Upper lobe of left lung (tissue), 4 donors: ENCODE data around the gene TSPAN16.

Source experiments
- EP300 ChIP-seq, 4 donors: sonication (generic); formaldehyde crosslinking; IDR thresholded peaks; one replicate each; pipeline ENCODE4 v1.5.1; 2017; ENCODE audit warnings: antibody characterized with exemption in 4 of 4, control low read depth in 2 of 4
- POLR2AphosphoS5 ChIP-seq, 2 donors: sonication (generic); formaldehyde crosslinking; IDR thresholded peaks; one replicate each; pipeline ENCODE4 v1.5.1; 2017; ENCODE audit warnings: antibody characterized with exemption in 2 of 2
- TF ChIP-seq, protein P1 (sequence below), 6 experiments: fragments of 450-650 bp in 4 of 6; fragments of 200-600 bp in 2 of 6; sonication (generic) in 2 of 6; IDR thresholded peaks; one replicate each; pipeline ENCODE4 v1.5.1; 2016 to 2019; ENCODE audit warnings: antibody characterized with exemption in 6 of 6

DNA sequence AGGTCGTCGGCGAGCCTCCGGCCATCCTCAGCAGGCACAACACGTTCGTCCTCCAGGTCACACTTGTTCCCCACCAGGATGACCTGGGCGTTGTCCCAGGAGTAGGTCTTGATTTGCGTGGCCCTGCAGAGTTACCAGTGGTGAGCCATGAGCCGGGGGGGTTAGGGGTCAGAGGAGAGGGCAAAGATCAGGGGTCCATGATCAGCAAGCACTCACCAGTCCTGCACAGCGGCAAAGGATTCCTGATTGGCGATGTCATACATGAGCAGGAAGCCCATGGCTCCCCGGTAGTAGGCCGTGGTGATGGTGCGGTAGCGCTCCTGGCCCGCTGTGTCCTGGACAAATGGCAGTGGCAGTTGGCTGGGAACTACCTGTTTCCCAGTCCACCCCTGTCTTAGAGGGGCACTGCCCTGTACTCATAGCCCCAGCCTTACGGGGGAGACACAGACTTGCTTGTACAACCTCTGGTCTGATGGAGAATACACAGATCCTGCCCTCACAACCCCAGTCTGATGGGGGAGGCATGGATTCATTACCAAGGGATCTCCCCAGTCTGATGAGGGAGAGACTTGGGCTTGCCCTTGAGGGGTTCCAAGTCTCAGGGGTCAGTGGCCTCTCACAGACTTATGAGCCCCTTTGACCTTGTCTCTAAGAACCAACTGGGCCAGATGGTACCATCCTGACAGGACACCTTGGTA, 39.6 kb downstream of the TSPAN16 start:
- TF ChIP-seq, protein P1, sequence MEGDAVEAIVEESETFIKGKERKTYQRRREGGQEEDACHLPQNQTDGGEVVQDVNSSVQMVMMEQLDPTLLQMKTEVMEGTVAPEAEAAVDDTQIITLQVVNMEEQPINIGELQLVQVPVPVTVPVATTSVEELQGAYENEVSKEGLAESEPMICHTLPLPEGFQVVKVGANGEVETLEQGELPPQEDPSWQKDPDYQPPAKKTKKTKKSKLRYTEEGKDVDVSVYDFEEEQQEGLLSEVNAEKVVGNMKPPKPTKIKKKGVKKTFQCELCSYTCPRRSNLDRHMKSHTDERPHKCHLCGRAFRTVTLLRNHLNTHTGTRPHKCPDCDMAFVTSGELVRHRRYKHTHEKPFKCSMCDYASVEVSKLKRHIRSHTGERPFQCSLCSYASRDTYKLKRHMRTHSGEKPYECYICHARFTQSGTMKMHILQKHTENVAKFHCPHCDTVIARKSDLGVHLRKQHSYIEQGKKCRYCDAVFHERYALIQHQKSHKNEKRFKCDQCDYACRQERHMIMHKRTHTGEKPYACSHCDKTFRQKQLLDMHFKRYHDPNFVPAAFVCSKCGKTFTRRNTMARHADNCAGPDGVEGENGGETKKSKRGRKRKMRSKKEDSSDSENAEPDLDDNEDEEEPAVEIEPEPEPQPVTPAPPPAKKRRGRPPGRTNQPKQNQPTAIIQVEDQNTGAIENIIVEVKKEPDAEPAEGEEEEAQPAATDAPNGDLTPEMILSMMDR (IDR thresholded peaks at IDR 0.05), result no peak
- TF ChIP-seq POLR2AphosphoS5 (IDR thresholded peaks at IDR 0.05) (no peak), EP300 (IDR thresholded peaks at IDR 0.05) (no peak)
